ENCODE measurements around the gene FAM107A. TPM values are rescaled to one million over a fixed set of nuclear protein-coding genes. Genes with fewer than 3 reads are reported as not detected.

Gene FAM107A
- total and polyA plus RNA-seq, 2 of the 13 experiments (the other 11 are each of a cell fraction or from before 2014, with no cell fraction given): not detected

GRCh38 chr3:58521917-58522631 is 55.1 kb downstream of the FAM107A start (continued):
- TF ChIP-seq ARID2 (CRISPR knock-in tag; IDR thresholded peaks at IDR 0.05; ENCODE audit: borderline replicate concordance) (no peak), ONECUT2 (CRISPR knock-in tag; IDR thresholded peaks at IDR 0.05) (no peak), HMGXB4 (CRISPR knock-in tag; IDR thresholded peaks at IDR 0.05; ENCODE audit: borderline replicate concordance in 1 of 2, low read depth in 1 of 2) (no peak), THAP7 (CRISPR knock-in tag; IDR thresholded peaks at IDR 0.05) (no peak), GATAD2A (CRISPR knock-in tag; IDR thresholded peaks at IDR 0.05) (no peak), TBP (CRISPR knock-in tag; IDR thresholded peaks at IDR 0.05) (no peak), RNF219 (CRISPR knock-in tag; IDR thresholded peaks at IDR 0.05) (no peak), PRDM4 (CRISPR knock-in tag; IDR thresholded peaks at IDR 0.05; ENCODE audit: borderline replicate concordance) (no peak), HMG20B (CRISPR knock-in tag; conservative IDR thresholded peaks at IDR 0.05) (no peak), DMAP1 (CRISPR knock-in tag; IDR thresholded peaks at IDR 0.05) (no peak), MEF2D (CRISPR knock-in tag; IDR thresholded peaks at IDR 0.05) (no peak), SOX5 (CRISPR knock-in tag; IDR thresholded peaks at IDR 0.05; ENCODE audit: borderline replicate concordance) (no peak), ZNF44 (CRISPR knock-in tag; IDR thresholded peaks at IDR 0.05) (no peak), SOX13 (IDR thresholded peaks at IDR 0.05) (no peak), SOX13 (CRISPR knock-in tag; conservative IDR thresholded peaks at IDR 0.05 in 1 of 2, IDR thresholded peaks at IDR 0.05 in 1 of 2) (no peak), U2AF1 (optimal IDR thresholded peaks at IDR 0.05; ENCODE audit: low read depth, low read length) (no peak)

Data from HepG2 (cell line).